ENCODE measurements around the gene MOAP1.

- TF ChIP-seq CTCF (IDR thresholded peaks at IDR 0.05) (no peak), POLR2A (IDR thresholded peaks at IDR 0.05) (no peak), POLR2AphosphoS5 (IDR thresholded peaks at IDR 0.05) (no peak)
Observed at GRCh38 chr14:93195316-93195999, 10.8 kb upstream of the MOAP1 start.

Data from breast epithelium (tissue), 3 donors.